Measurements from ENCODE around the gene BRINP3. TPM values are rescaled to one million over a fixed set of nuclear protein-coding genes. Genes with fewer than 3 reads are reported as not detected.

The BRINP3 gene
- total RNA-seq, 3 donors from 2014 or later = 12.4 to 48.7 (median 14.2) TPM

GRCh38 chr1:190140644-190141043, 337.0 kb downstream of the BRINP3 start:
- DNase-seq = no peak
- H3K4me3 ChIP-seq = no peak overlapping the region
- H3K4me1 ChIP-seq (ENCODE audit: low read depth) = no peaks in the 10 kb centered on the region
- ATAC-seq = no peak
- TF ChIP-seq CTCF (IDR thresholded peaks at IDR 0.05) = no peak
- H3K36me3 ChIP-seq (ENCODE audit: low read depth) = no peaks in the 10 kb centered on the region
- H3K9me3 ChIP-seq = no peaks in the 10 kb centered on the region
- intact Hi-C loops (cut with DNase I, micrococcal nuclease) = no loop called here

GRCh38 chr1:190138702-190139101, 339.0 kb downstream of the BRINP3 start:
- no peak overlapping the region for H3K4me3 ChIP-seq
- H3K9me3 ChIP-seq = no peaks in the 10 kb centered on the region
- no peaks in the 10 kb centered on the region for H3K4me1 ChIP-seq (ENCODE audit: low read depth)
- ATAC-seq (no peak), DNase-seq (no peak)
- no peaks in the 10 kb centered on the region for H3K36me3 ChIP-seq (ENCODE audit: low read depth)
- no peak for TF ChIP-seq CTCF (IDR thresholded peaks at IDR 0.05)
- intact Hi-C loops (cut with DNase I, micrococcal nuclease) = no loop called here

GRCh38 chr1:190138266-190138665, 339.4 kb downstream of the BRINP3 start:
- Histone ChIP-seq H3K36me3 (ENCODE audit: low read depth) (no peaks in the 10 kb centered on the region), H3K4me1 (ENCODE audit: low read depth) (no peaks in the 10 kb centered on the region), H3K4me3 (no peak overlapping the region), H3K9me3 (no peaks in the 10 kb centered on the region)
- DNase-seq (no peak), ATAC-seq (no peak)
- TF ChIP-seq CTCF (IDR thresholded peaks at IDR 0.05) = no peak
- intact Hi-C loops (cut with DNase I, micrococcal nuclease) = no loop called here

GRCh38 chr1:190129366-190129765, 348.3 kb downstream of the BRINP3 start:
- TF ChIP-seq CTCF (IDR thresholded peaks at IDR 0.05) = no peak
- intact Hi-C loops (cut with DNase I, micrococcal nuclease) = no loop called here
- ATAC-seq (no peak), DNase-seq (no peak)
- Histone ChIP-seq H3K9me3 (no peaks in the 10 kb centered on the region), H3K4me3 (no peak overlapping the region), H3K36me3 (ENCODE audit: low read depth) (no peaks in the 10 kb centered on the region), H3K4me1 (ENCODE audit: low read depth) (no peaks in the 10 kb centered on the region)

- ATAC-seq = no peak
- no peaks in the 10 kb centered on the region for H3K36me3 ChIP-seq (ENCODE audit: low read depth)
- no peak overlapping the region for H3K4me3 ChIP-seq
Observed at GRCh38 chr1:190126728-190127127, 350.9 kb downstream of the BRINP3 start.

More at GRCh38 chr1:190126728-190127127, 350.9 kb downstream of the BRINP3 start:
- no peak for DNase-seq
- Histone ChIP-seq H3K4me1 (ENCODE audit: low read depth) (no peaks in the 10 kb centered on the region), H3K9me3 (no peaks in the 10 kb centered on the region)
- intact Hi-C loops (cut with DNase I, micrococcal nuclease) = no loop called here
- TF ChIP-seq CTCF (IDR thresholded peaks at IDR 0.05) = no peak
